MCF 10A (cell line): ENCODE data around the gene RASSF5. TPM values are rescaled to one million over a fixed set of nuclear protein-coding genes. Genes with fewer than 3 reads are reported as not detected.

Experiments
- BruUV-seq: library from RNA; stranded (reverse); fragments of 400-500 nt; replicated peaks from 2 replicates; lab custom pipeline; 2021; lab: Mats Ljungman, UMichigan
- CTCF ChIA-PET: fragments of 300-600 bp; sonication (Branson Sonifier 250); formaldehyde crosslinking; extraction: SDS; loops from one replicate; lab custom pipeline; 2021; ENCODE audit warnings: antibody characterized with exemption, inconsistent platforms; lab: Yijun Ruan, JAX
- POLR2A ChIA-PET: fragments of 300-600, 350-650 bp; sonication (Branson Sonifier 250); formaldehyde crosslinking; extraction: SDS; loops from one replicate; lab custom pipeline; 2020; ENCODE audit warnings: antibody characterized with exemption, inconsistent platforms; lab: Yijun Ruan, JAX
- DNase-seq: peaks from one replicate; pipeline ENCODE4 v3.0.0-alpha.2; 2018; ENCODE audit not compliant: unreplicated experiment
- H3K27ac Mint-ChIP-seq: one replicate; pipeline ENCODE4 v1.8.0; 2022; ENCODE audit warnings: mild to moderate bottlenecking, low read depth, mixed read lengths; ENCODE audit not compliant: unreplicated experiment
- H3K27me3 Mint-ChIP-seq: one replicate; pipeline ENCODE4 v1.8.0; 2022; ENCODE audit warnings: mixed read lengths; ENCODE audit not compliant: insufficient read depth, unreplicated experiment
- H3K36me3 Mint-ChIP-seq: one replicate; pipeline ENCODE4 v1.8.0; 2022; ENCODE audit warnings: mild to moderate bottlenecking, moderate library complexity, mixed read lengths; ENCODE audit not compliant: insufficient read depth, unreplicated experiment
- H3K4me1 Mint-ChIP-seq: one replicate; pipeline ENCODE4 v1.8.0; 2022; ENCODE audit warnings: mixed read lengths; ENCODE audit not compliant: insufficient read depth, unreplicated experiment
- H3K4me3 Mint-ChIP-seq: one replicate; pipeline ENCODE4 v1.8.0; 2022; ENCODE audit warnings: mild to moderate bottlenecking, moderate library complexity, mixed read lengths; ENCODE audit not compliant: unreplicated experiment
- H3K9me3 Mint-ChIP-seq: one replicate; pipeline ENCODE4 v1.8.0; 2022; ENCODE audit warnings: mixed read lengths; ENCODE audit not compliant: unreplicated experiment
- CTCF ChIP-seq: fragments of 200-600 bp; IDR thresholded peaks from one replicate; pipeline ENCODE4 v1.8.0; 2022; ENCODE audit warnings: antibody characterized with exemption, mild to moderate bottlenecking; ENCODE audit not compliant: unreplicated experiment
- intact Hi-C: fragments of 100-400 bp; cut with micrococcal nuclease; formaldehyde crosslinking; loops from 2 replicates; pipeline ENCODE4 v1.14.1; 2022
- total RNA-seq: library from RNA; stranded (reverse); gene quantifications from 2 replicates; pipeline ENCODE4 v1.2.3, GENCODE V29; 2022

Gene RASSF5
- total RNA-seq, 1 experiment from 2014 or later, result 8.3 TPM

- ChIA-PET CTCF (interaction anchor here (0.7 to 11.7 kb wide), 11 partner anchors 9 to 939 kb away, joined by 3 to 254 read pairs (median 4); no protein-coding TSS in a partner anchor), POLR2A (interaction anchor here (1.0 kb wide), 1 partner anchor 17 kb away, joined by 3 read pairs; no protein-coding TSS in a partner anchor)
- H3K27ac Mint-ChIP-seq, result no peak overlapping the region
- no TSS peak for BruUV-seq
- H3K9me3 Mint-ChIP-seq, result no peaks in the 10 kb centered on the region
- no peak for DNase-seq
- peaks cover 13% of the 10 kb centered on the region for H3K27me3 Mint-ChIP-seq
- intact Hi-C loops, result no loop called here
- H3K4me3 Mint-ChIP-seq, result no peak overlapping the region
- peaks cover 37% of the 10 kb centered on the region for H3K4me1 Mint-ChIP-seq
- TF ChIP-seq CTCF, result no peak
- H3K36me3 Mint-ChIP-seq, result peaks cover 11% of the 10 kb centered on the region
These were observed 41.4 kb upstream of the RASSF5 start for GRCh38 chr1:206465951-206466350.

GRCh38 chr1:206466840-206467649 lies 40.3 kb upstream of the RASSF5 start:
- no TSS peak for BruUV-seq
- Mint-ChIP-seq H3K9me3 (no peaks in the 10 kb centered on the region), H3K27me3 (peaks cover 13% of the 10 kb centered on the region), H3K36me3 (peaks cover under 1% of the 10 kb centered on the region), H3K4me1 (peaks cover 48% of the 10 kb centered on the region), H3K27ac (no peak overlapping the region), H3K4me3 (no peak overlapping the region)
- DNase-seq, result no peak
- TF ChIP-seq CTCF, result no peak
- POLR2A ChIA-PET, result interaction anchor here (0.6 to 1.6 kb wide), 2 partner anchors 12 to 528 kb away, joined by 3 to 6 read pairs; no protein-coding TSS in a partner anchor
- CTCF ChIA-PET, result interaction anchor here (0.6 to 11.7 kb wide), 7 partner anchors 9 to 168 kb away, joined by 3 to 254 read pairs (median 4); partner anchors contain the start of gene DYRK3
- intact Hi-C loops, result no loop called here

GRCh38 chr1:206467915-206468314 lies 39.4 kb upstream of the RASSF5 start:
- Mint-ChIP-seq H3K27ac (no peak overlapping the region), H3K27me3 (peaks cover 13% of the 10 kb centered on the region), H3K4me1 (peaks cover 56% of the 10 kb centered on the region), H3K4me3 (no peak overlapping the region), H3K36me3 (no peaks in the 10 kb centered on the region), H3K9me3 (no peaks in the 10 kb centered on the region)
- BruUV-seq, result no TSS peak
- intact Hi-C loops, result no loop called here
- CTCF ChIA-PET, result interaction anchor here (0.7 to 11.7 kb wide), 4 partner anchors 9 to 115 kb away, joined by 3 to 254 read pairs (median 3); no protein-coding TSS in a partner anchor
- POLR2A ChIA-PET, result interaction anchor here (0.6 to 1.6 kb wide), 2 partner anchors 11 to 527 kb away, joined by 3 to 6 read pairs; no protein-coding TSS in a partner anchor
- TF ChIP-seq CTCF, result no peak
- DNase-seq, result peak; percentile 56

GRCh38 chr1:206468571-206468970 lies 38.8 kb upstream of the RASSF5 start:
- Mint-ChIP-seq H3K4me1 (peaks cover 53% of the 10 kb centered on the region), H3K9me3 (no peaks in the 10 kb centered on the region), H3K4me3 (no peak overlapping the region), H3K27ac (no peak overlapping the region), H3K36me3 (peaks cover 6% of the 10 kb centered on the region), H3K27me3 (peaks cover 13% of the 10 kb centered on the region)
- no TSS peak for BruUV-seq
- ChIA-PET CTCF (interaction anchor here (0.6 to 3.4 kb wide), 2 partner anchors 22 to 426 kb away, joined by 4 to 31 read pairs; no protein-coding TSS in a partner anchor), POLR2A (no interaction called here)
- intact Hi-C loops, result no loop called here
- no peak for DNase-seq
- no peak for TF ChIP-seq CTCF
